Fibroblast of skin of right biceps (primary cell): ENCODE data around the gene TECPR1.
"Not testable (repeated sequence)": the region's sequence is repeated elsewhere in the genome, so short reads cannot be mapped to it uniquely, and the experiment has no call there.

Experiments used
- DNase-seq: peaks from one replicate; pipeline ENCODE4 v3.0.0-alpha.2; 2013

Gene TECPR1

DNA sequence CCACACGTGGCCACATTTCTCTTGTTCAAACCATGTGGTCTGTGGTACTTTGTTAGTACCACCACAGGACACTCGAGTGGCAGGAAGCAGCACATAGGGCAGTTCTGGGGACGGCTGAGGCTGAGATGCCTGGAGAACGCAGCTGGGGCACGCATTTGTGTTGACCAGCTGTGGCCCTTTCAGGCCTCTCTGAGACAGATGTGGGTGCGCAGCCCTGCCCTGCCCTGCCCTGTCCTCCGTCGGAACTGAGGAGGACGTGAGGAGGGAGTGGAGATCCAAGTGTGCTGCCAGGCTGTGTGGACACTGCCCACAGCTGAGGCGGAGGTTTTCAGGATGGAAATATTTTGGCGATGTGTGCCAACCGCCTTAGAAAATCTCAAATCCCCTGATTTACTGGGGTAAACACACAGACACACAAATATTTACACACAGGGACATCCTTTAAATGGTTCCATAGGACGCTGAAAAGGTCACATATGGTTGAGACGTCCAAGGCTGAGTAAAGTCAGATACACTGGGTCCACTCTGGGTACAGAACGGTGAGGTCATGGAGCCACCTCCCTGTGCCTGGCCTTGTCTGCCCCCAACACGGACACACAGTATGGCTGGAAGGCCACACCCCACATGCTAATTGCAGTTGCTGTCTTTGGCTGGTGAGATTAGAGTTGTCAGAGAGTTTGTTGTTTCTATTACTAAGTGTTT, 26.0 kb downstream of the TECPR1 start:
- DNase-seq, result no peak

DNA sequence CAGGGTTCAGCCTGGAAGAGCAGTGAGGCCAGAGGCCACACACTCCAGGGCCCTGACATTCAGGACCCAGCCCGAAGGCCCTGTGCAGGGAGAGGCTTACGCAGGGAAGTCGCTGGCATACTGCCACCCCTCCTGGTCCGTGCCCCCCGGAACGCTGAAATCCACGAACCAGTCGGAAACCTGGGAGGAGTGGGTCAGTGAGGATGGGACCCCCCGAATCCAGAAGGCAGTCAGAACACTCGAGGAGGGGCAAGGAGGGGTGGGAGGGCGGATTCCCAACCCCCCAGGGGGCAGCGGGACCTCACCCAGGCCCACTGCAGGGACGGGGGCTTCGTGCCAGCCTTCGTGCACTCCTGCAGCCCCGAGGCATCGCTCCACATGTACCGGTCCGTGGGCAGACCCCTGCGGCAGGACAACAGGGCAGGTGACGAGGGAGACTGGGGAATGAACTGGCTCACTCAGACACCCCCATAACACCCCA, 27.3 kb downstream of the TECPR1 start:
- DNase-seq, result no peak

DNA sequence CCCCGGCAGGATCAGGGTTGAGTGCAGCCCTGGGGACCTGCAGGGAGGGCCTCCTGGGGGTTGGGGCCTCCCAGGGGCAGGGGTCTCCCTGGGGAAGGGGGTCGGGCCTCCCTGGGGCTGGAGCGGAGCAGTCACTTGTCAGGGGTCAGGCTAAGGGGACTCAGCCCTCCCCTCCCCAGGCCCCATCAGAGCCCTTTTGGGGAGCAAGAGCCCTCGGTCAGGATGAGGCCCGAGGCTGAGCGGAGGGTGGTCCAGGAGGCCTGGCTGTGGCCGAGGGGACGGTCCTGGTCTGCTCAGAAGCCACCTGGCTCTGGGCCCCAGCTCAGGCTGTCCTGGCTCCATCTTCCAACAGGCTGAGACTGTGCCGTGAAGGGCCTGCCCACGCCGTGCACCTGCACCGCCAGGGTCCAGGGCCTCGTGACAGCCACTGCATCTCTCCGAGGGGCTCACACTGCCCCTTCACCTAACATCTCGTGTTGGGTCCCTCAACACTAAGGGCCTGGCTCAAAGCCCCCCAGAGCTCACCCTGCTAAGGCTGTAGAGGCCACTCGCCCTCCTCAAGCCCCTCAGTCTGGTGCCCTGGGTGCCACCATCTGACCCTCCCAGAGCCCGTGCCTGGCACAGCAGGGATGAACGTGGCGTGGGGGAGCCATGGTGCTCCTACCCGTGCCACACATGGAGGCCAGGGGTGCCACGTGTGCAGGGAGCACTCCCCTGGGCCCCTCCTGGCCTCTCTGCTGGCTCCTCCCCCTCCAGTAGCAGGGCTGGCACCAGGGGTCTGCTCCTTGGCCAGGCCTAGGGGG, 27.9 kb downstream of the TECPR1 start:
- no peak for DNase-seq

GRCh38 chr7:98223351-98223897, 28.6 kb downstream of the TECPR1 start:
- DNase-seq, result no peak

DNA sequence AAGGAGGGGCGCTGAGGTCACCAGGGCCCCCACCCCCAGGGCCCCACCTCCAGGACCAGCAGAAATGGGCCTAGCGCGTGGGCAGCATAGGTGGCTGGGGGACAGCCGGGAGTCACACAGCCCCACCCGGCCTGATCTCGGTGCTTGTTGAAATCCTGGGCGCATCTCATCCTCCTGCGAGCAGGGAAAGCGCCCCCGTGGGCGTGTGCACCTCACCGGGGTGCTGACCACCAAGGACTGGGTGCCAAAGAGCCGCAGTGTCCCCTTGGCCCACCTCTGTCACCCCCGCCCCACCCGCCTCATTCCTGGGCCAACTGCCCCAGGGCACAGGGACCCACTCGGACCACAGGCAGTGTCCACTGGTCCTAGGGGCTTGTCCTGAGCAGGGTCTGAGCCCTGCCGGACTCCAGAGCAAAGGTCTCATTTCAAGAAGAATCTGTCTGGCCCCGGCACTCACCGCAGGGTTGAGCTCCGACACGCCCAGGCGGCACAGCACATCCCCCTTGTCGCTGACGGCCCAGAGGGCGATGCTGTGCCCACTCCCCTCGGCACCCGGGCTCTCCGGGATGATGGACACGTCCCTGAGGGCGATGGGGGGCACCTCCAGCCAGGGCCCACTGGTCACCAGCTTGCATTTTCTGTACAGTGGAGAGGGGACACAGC, 29.4 kb downstream of the TECPR1 start:
- DNase-seq, result no peak

DNA sequence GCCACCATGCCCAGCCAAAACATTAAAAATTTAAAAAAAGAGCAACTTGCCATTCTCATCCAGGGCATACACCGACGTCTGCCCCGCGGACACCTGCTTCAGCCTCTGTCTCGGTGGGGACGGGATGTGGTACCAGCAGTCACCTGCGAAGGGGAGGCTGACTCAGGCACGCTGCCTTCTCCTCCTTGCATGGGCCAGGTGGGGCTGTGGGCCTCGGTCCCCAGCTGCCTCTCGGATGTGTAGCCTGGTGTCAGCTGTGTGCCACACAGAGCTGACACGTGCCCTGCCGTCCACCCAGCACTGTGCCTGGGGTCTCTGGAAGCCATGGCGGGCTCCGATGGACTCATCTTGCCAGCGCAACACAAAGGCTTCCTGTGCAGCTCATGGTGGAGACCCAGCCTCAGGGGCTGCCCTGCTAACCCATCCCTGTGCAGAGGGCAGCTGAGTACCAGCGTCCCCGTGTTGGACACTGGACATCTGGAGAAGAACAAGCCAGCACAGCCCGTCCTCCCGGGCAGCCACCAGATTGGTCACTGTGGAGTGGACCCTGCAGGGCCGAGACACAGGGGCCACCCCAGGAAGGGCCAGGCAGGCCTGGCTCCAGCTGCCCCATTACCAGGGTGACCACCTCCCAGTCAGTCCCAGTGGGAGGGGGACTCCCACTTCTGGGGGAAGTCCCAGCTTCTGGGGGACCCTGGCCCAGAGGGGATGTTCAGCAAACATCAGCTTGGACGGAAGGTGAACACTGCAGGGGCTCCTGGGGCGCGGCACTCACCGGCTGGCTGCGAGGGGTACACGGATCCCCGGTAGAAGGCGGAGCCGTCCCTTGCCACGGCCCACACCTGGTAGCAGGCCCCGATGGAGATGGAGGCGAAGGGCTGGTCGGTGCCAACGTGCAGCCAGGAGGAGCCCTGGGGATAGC, 30.2 kb downstream of the TECPR1 start:
- DNase-seq, result no peak

DNA sequence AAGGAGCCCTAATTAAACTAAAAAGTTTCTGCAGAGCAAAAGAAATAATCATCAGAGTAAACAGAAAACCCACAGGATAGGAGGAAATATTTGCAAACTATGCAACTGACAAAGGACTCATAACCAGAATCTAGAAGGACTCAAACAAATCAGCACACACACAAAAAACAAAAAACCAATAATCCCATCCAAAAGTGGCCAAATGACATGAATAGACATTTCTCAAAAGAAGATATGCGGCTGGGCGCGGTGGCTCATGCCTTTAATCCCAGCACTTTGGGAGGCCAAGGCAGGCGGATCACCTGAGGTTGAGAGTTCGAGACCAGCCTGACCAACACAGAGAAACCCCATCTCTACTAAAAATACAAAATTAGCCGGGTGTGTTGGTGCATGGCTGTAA, 32.6 kb downstream of the TECPR1 start:
- DNase-seq, result not testable (repeated sequence)

DNA sequence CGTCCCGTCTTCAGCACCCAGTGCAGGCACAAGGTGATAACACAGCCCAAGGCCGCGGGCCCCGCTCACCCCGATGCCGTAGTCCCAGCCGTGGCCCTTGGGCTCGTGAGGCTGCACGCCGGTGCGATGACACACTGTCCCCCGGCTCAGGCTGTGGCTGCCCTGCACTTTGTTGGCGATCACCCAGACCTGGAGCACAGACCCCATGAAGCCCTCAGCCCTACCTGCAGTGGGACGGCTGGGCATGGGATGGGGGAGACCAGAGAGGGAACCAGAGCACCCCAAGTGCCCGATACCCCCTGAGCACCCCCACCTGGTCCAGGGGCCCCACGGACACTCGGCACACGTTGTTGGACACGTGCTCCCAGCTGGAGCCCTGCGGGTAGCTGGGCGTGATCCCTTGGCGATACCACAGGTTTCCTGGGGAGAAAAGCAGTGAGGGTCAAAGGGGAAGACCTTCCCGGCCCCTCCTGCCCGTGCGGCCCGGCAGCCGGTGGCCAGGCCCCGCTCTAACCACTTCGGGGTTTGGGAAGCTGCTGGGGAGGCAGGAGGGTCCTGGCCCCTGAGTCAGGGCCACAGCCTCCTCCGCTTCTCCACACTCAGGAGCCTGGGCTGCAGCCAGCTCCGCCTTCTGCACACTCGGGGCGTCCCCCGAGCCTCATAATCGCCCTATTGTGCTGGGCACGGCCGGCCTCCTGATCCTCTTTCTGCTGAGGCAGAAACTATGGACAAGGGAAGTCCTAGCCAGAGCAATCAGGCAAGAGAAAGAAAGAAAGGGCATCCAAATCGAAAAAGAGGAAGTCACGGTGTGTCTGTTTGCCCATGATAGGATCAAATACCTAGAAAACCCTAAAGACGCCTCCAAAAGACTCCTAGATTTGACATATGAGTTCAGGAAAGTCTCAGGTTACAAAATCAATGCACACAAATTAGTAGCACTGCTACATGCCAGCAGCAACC, 34.1 kb downstream of the TECPR1 start:
- DNase-seq, result no peak

- no peak for DNase-seq
Measured at GRCh38 chr7:98216941-98217622, 35.0 kb downstream of the TECPR1 start.

DNA sequence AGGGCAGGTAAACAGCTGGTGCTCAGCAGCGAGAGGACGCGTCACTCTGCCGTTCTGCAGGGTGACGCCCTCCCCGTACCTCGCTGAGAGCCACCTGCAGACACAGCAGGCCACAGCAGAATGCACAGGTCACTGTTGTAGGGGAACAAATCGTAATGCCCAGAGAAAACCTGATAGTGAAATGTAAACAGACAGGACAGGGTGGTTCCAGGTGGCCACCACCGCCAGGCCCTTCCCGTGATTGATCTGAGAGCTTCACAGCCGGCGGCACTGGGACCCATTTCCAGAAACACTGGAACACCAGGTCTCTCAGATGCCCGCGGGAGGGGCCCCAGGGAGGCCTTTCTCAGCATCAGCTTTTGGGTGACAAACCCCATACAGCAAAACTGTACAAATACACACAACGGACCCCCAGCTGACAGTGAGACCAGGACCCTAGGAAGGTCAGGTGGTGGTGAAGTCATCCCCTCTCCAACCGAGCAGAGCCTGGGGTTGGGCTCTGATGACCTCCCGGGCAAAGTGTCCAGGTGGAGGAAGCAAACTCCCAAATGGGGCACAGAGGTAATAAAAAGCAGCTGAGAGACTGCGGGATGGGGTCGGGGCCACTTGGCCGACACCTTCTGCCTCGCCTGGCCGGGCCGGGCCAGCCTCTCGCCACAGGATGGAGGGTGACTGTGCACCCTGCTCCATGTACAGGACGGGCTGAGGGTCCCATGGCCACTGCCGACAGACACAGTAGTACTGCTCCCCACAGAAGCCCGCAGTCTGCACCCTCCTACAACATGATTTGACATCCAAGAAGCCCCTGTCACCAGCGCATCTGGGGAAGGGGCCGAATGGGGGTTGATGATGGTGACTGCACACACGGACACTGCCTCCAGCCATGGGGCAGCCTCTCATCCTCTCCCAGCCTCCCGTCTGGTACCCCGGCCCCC, 36.2 kb downstream of the TECPR1 start:
- no peak for DNase-seq

DNA sequence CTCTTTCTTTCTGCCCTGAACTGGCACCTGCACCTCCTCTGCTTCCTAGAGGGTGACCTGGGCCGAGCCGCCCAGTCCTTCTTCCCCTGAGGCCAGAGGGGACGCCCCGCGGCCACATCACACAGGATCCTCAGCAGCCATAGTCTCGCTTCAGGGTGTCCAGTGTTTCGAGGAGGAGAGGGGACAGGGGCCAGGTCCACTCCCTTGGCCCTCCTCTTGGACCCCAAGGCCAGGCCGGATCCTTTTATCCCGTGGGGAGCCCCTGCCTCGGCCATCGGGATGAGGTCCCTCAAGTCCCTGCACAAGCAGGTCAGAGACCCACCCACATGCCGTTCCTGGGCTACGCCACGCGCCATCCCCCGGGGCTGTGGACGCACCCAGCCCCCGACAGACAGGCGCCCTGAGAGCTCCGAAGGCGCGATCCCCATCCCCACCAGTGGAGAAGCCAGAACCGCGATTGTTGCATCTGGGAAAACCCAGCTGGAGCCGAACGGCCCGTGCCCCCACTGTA, 37.2 kb downstream of the TECPR1 start:
- DNase-seq, result no peak

DNA sequence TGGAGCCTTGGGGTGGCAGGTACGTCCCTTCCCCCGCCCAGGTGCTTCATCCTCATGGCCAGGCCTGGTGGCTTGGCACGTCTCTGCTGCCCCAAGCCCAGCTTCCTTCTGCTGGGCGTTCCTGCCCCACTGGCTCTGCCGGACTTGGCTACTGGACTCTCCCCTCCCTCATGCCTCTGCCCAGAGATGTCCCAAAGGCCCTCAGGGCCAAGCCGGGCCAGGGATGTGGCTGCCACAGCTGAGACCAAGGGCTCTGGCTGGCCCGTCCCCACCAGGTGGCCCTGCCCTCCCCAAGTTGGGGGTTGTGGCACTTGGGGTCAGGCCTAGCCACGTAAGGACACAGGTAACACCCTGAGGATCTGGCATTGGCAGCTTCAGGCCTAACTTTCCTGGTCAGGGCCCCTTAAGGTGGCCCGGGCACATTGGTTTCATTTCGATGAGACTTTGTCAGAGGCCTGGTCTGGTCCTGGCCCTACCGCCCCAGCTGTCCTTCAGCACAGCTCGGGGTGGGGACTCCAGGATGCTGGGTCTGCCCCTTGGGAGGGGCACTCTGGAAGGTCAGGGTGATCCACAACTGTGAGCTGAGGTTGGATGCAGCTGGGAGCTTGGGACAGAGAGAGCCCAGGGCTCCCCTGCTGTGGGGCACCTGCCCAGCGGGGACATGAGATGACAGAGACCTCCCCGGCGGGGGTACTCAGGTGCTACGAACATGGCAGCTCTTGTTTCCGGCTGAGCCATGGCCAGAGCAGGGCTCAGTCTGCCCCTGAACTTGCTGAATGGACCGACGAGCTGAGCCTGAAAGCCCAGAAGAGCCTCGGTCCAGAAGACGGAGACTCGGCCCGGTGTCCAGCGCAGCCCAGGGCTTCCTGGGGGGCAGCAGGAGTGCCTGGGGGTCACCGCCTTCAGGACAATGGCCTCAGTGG, 37.9 kb downstream of the TECPR1 start:
- no peak for DNase-seq

- no peak for DNase-seq
Measured at GRCh38 chr7:98213296-98213887, 38.6 kb downstream of the TECPR1 start.

- DNase-seq, result no peak
Measured at GRCh38 chr7:98212532-98213041, 39.4 kb downstream of the TECPR1 start.

DNA sequence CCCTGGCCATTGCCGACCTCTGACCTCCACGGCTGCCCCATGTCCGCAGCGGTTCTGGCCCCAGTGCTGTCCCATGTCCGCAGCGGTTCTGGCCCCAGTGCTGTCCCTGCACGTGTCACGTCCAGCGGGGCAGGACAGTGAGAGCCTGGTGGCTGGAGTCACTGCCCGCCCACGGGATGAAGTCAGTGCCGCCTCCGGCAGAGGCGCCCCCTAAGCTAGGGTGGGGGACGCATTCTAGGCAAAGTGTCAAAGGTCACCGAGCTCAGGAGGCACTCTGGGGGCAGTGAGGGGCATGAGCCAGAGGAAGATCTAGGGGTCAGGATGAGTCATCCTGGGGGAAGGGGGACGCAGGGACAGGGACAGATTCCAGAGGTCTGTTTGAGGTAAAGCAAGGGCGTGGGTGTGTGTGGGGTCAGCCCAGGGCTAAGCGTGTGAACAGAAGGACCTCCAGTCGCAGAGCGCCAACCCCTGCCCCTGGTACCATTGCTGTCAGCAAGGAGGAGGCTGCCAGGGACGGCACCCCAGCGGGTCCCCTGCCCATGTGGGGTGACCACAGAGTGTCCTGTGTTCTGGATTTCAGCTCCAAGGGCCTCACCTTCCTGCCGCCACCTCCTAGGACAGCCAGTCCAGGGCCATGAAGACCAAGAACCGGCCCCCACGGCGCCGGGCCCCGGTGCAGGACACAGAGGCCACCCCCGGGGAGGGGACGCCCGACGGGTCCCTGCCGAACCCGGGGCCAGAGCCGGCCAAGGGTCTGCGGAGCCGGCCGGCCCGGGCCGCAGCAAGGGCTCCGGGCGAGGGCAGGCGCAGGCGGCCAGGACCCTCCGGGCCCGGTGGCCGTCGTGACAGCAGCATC, 40.1 kb downstream of the TECPR1 start:
- DNase-seq, result no peak

GRCh38 chr7:98211221-98211675, 40.8 kb downstream of the TECPR1 start, which contains the start of gene BHLHA15:
TSS of gene BHLHA15 (plus strand) at chr7:98211439. CDS start at chr7:98212310, 871 bp downstream.
- no peak for DNase-seq
